Esophagus squamous epithelium (tissue), 4 donors: ENCODE data around the gene ZNF524.

Experiments used
- POLR2A ChIP-seq, 4 donors: fragments of 450-650 bp; IDR thresholded peaks; one replicate each; pipeline ENCODE4 v1.6.1; 2017; ENCODE audit warnings: antibody characterized with exemption in 4 of 4, mild to moderate bottlenecking in 4 of 4, moderate library complexity in 3 of 4
- TF ChIP-seq, protein P1 (sequence below), 6 experiments: fragments of 450-650 bp in 4 of 6; fragments of 200-600 bp in 2 of 6; sonication (generic) in 2 of 6; IDR thresholded peaks; one replicate each; pipeline ENCODE4 v1.5.1; 2016 to 2019; ENCODE audit warnings: antibody characterized with exemption in 6 of 6, mild to moderate bottlenecking in 4 of 6, moderate library complexity in 4 of 6

DNA sequence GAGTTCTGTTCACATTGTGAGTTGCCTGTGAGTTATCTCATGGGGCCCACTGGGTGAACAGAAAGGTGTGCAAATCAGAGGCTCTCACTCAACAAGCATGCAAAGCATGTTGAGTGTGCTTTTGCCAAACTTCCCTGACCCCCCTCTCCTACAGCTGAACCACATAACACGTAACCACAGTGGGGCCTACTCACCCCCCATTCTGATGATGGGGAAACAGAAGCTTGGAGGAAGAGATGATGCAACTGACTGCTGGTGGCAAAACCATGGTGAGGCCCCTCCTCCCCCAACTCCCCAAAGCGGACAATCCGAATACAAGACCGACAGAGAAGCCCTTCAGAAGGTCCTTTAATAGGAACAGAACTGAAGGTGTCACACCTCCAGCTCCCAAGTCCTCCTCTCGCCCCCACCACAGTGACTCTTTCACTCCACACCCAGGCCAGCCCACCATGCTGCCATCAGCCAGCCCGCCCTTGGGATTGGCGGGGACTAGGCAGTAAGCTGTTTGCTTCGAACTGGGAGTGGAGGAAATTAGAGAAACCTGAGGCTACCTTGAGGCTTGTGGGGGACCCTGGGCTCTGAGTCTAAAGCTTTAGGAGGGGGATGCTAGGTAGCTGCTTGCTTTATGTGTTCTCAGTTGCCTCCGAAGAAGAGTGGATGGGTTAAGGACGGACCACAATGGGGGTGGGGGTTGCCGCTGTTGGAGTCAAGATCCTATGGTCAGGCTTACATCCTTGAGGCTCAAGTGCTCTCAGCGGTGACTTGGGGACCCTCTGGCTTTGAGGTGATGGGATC, 20.5 kb downstream of the ZNF524 start:
- TF ChIP-seq, protein P1, sequence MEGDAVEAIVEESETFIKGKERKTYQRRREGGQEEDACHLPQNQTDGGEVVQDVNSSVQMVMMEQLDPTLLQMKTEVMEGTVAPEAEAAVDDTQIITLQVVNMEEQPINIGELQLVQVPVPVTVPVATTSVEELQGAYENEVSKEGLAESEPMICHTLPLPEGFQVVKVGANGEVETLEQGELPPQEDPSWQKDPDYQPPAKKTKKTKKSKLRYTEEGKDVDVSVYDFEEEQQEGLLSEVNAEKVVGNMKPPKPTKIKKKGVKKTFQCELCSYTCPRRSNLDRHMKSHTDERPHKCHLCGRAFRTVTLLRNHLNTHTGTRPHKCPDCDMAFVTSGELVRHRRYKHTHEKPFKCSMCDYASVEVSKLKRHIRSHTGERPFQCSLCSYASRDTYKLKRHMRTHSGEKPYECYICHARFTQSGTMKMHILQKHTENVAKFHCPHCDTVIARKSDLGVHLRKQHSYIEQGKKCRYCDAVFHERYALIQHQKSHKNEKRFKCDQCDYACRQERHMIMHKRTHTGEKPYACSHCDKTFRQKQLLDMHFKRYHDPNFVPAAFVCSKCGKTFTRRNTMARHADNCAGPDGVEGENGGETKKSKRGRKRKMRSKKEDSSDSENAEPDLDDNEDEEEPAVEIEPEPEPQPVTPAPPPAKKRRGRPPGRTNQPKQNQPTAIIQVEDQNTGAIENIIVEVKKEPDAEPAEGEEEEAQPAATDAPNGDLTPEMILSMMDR (IDR thresholded peaks at IDR 0.05): no peak
- TF ChIP-seq POLR2A (IDR thresholded peaks at IDR 0.05): no peak
